Inferior parietal cortex (tissue), 1 donor: ENCODE measurements around the gene SEC63.

Source experiments
- DNase-seq: peaks from one replicate; pipeline ENCODE4 v3.0.0-alpha.2; 2016; ENCODE audit errors: extremely low spot score

SEC63 gene

DNA sequence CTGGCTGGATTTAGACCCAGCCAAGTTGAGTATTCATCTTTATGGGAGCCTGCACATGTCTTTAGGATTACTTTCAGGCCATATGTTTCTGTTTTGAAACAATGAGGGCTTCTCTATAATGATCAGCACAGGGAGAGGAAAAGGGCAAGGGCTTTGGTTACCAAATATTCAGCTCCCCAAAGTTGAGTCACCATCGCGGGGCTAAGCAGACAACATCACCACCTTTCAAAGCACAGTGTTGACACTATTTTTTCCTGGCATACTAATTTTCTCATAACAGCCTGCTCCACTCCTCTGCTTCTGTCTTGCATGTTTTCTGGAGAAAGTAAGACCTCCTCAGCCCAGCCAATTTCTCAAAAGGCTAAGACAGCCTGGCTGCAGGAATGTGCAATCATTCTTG is 138.8 kb downstream of the SEC63 start:
- DNase-seq: no peak

DNA sequence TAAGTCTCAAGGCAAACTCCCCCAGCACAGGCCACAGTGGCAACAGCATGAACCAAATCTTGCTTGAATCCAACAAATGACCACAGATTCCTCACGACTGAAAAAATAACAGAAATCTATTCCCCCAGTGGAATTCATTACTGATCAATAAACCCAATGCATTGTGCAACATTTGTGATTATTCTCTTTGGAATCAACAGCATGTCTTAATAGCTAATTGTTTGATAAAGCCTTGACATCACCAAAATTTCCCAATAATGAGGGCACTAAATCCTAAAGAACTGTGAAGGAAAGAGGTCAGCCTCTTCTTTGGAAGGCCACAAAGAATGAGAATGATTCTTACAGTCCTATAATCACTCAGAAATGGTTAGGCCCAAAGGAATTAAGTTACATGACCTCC is 139.7 kb downstream of the SEC63 start:
- no peak for DNase-seq

DNA sequence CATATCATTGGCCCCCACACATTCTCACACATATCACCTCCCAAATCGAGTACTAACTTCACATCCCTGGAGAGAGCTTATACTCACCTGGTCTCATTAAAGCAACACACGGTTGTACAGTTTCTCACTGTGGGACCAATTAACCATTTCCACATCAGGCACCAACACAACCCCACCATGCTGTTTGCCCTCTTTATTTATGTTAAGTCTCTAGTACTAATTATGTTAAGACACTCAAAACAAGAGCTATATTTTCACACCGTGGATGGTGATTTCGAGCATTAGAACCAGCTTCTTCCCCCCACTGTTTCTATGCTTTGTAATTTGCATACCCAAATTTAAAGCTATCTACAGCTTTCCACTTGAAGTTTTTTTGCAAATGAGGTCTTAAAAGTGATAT is 140.2 kb downstream of the SEC63 start:
- no peak for DNase-seq
